DMS53 treated with DMSO at 0.1 percent for 48 hours (cell line): ENCODE measurements around the gene P2RX5.
"Not testable (repeated sequence)": the region's sequence is repeated elsewhere in the genome, so short reads cannot be mapped to it uniquely, and the experiment has no call there.

Experiments
- DNase-seq: peaks from one replicate; lab custom pipeline; 2025; ENCODE audit not compliant: unreplicated experiment; lab: John Stamatoyannopoulos, UW

P2RX5 gene

GRCh38 chr17:3695723-3696411 lies at the start of gene P2RX5:
P2RX5 (minus strand) TSS chr17:3696155; CDS start chr17:3696005, 150 bp downstream.
- DNase-seq = no peak

GRCh38 chr17:3745071-3745470 lies 49.1 kb upstream of the P2RX5 start:
- no peak for DNase-seq

- no peak for DNase-seq
Observed at GRCh38 chr17:3744014-3744413, 48.1 kb upstream of the P2RX5 start.

- DNase-seq = no peak
Observed at GRCh38 chr17:3740611-3741073, 44.7 kb upstream of the P2RX5 start.

GRCh38 chr17:3739422-3740124 lies 43.6 kb upstream of the P2RX5 start:
- DNase-seq = no peak

GRCh38 chr17:3738562-3739295 lies 42.8 kb upstream of the P2RX5 start:
- DNase-seq = peak; percentile 38

GRCh38 chr17:3735515-3735914 lies 39.6 kb upstream of the P2RX5 start:
- DNase-seq = no peak

GRCh38 chr17:3734911-3735276 lies 38.9 kb upstream of the P2RX5 start:
- not testable (repeated sequence) for DNase-seq

GRCh38 chr17:3732210-3732621 lies 36.3 kb upstream of the P2RX5 start:
- no peak for DNase-seq

GRCh38 chr17:3730881-3731429 lies 35.0 kb upstream of the P2RX5 start:
- no peak for DNase-seq

- DNase-seq = peak; percentile 16
Observed at GRCh38 chr17:3729881-3730280, 33.9 kb upstream of the P2RX5 start.

GRCh38 chr17:3728099-3728498 lies 32.1 kb upstream of the P2RX5 start:
- not testable (repeated sequence) for DNase-seq

- DNase-seq = no peak
Observed at GRCh38 chr17:3727041-3727440, 31.1 kb upstream of the P2RX5 start.

GRCh38 chr17:3724378-3725077 lies 28.6 kb upstream of the P2RX5 start:
- DNase-seq = no peak

GRCh38 chr17:3723556-3724377 lies 27.8 kb upstream of the P2RX5 start, which contains the start of gene HASPIN:
HASPIN (plus strand) TSS chr17:3723903; CDS start chr17:3723936, 33 bp downstream.
- peak; percentile 62 for DNase-seq

- DNase-seq = no peak
Observed at GRCh38 chr17:3723188-3723555, 27.2 kb upstream of the P2RX5 start.

GRCh38 chr17:3722716-3723115 lies 26.8 kb upstream of the P2RX5 start:
- DNase-seq = no peak

- DNase-seq = no peak
Observed at GRCh38 chr17:3719265-3719664, 23.3 kb upstream of the P2RX5 start.

GRCh38 chr17:3718201-3718600 lies 22.2 kb upstream of the P2RX5 start:
- no peak for DNase-seq

GRCh38 chr17:3715296-3715695 lies 19.3 kb upstream of the P2RX5 start:
- DNase-seq = no peak
